ENCODE results near the gene SNUPN. TPM values are rescaled to one million over a fixed set of nuclear protein-coding genes. Genes with fewer than 3 reads are reported as not detected.

The SNUPN gene
- polyA plus RNA-seq, 1 experiment, result 25.4 TPM

GRCh38 chr15:75606711-75607699, 18.5 kb downstream of the SNUPN start:
- TF ChIP-seq CTCF (IDR thresholded peaks at IDR 0.05; ENCODE audit: insufficient read depth, low read depth, low read length), result no peak
- ChIA-PET CTCF (interaction anchor here (1.0 to 1.3 kb wide), 2 partner anchors 9 to 10 kb away, joined by 3 to 6 read pairs; no protein-coding TSS in a partner anchor), POLR2A (no interaction called here)
- peaks cover 27% of the 10 kb centered on the region for H3K36me3 ChIP-seq (ENCODE audit: control insufficient read depth, insufficient read depth, low read length)
- no peak for DNase-seq (ENCODE audit: low read depth)
- no peak overlapping the region for H3K4me3 ChIP-seq (ENCODE audit: low read depth, low read length)
- H3K27me3 ChIP-seq (ENCODE audit: control insufficient read depth, insufficient read depth, low read length), result no peaks in the 10 kb centered on the region

GRCh38 chr15:75606026-75606425, 19.5 kb downstream of the SNUPN start:
- Histone ChIP-seq H3K36me3 (ENCODE audit: control insufficient read depth, insufficient read depth, low read length) (peaks cover 29% of the 10 kb centered on the region), H3K27me3 (ENCODE audit: control insufficient read depth, insufficient read depth, low read length) (no peaks in the 10 kb centered on the region), H3K4me3 (ENCODE audit: low read depth, low read length) (no peak overlapping the region)
- TF ChIP-seq CTCF (IDR thresholded peaks at IDR 0.05; ENCODE audit: insufficient read depth, low read depth, low read length), result no peak
- ChIA-PET CTCF (interaction anchor here (1.0 kb wide), 1 partner anchor 9 kb away, joined by 6 read pairs; no protein-coding TSS in a partner anchor), POLR2A (no interaction called here)
- no peak for DNase-seq (ENCODE audit: low read depth)

GRCh38 chr15:75599401-75599800, 26.1 kb downstream of the SNUPN start:
- H3K27me3 ChIP-seq (ENCODE audit: control insufficient read depth, insufficient read depth, low read length), result no peaks in the 10 kb centered on the region
- POLR2A ChIA-PET, result no interaction called here
- no peak for DNase-seq (ENCODE audit: low read depth)
- TF ChIP-seq CTCF (IDR thresholded peaks at IDR 0.05; ENCODE audit: insufficient read depth, low read depth, low read length), result no peak
- no peak overlapping the region for H3K4me3 ChIP-seq (ENCODE audit: low read depth, low read length)
- CTCF ChIA-PET, result no interaction called here
- peaks cover 21% of the 10 kb centered on the region for H3K36me3 ChIP-seq (ENCODE audit: control insufficient read depth, insufficient read depth, low read length)

- DNase-seq (ENCODE audit: low read depth), result no peak
- H3K36me3 ChIP-seq (ENCODE audit: control insufficient read depth, insufficient read depth, low read length), result peaks cover 23% of the 10 kb centered on the region
- no peak overlapping the region for H3K4me3 ChIP-seq (ENCODE audit: low read depth, low read length)
- ChIA-PET CTCF (interaction anchor here (0.6 to 1.9 kb wide), 5 partner anchors 9 to 87 kb away, joined by 3 to 4 read pairs (median 3); no protein-coding TSS in a partner anchor), POLR2A (no interaction called here)
- TF ChIP-seq CTCF (IDR thresholded peaks at IDR 0.05; ENCODE audit: insufficient read depth, low read depth, low read length), result no peak
- H3K27me3 ChIP-seq (ENCODE audit: control insufficient read depth, insufficient read depth, low read length), result no peaks in the 10 kb centered on the region
Observed at GRCh38 chr15:75598361-75598760, 27.2 kb downstream of the SNUPN start.

- POLR2A ChIA-PET, result no interaction called here
- CTCF ChIA-PET, result interaction anchor here (0.7 to 1.9 kb wide), 6 partner anchors 9 to 89 kb away, joined by 3 to 4 read pairs (median 3); no protein-coding TSS in a partner anchor
- Histone ChIP-seq H3K36me3 (ENCODE audit: control insufficient read depth, insufficient read depth, low read length) (peaks cover 22% of the 10 kb centered on the region), H3K27me3 (ENCODE audit: control insufficient read depth, insufficient read depth, low read length) (no peaks in the 10 kb centered on the region), H3K4me3 (ENCODE audit: low read depth, low read length) (no peak overlapping the region)
- no peak for DNase-seq (ENCODE audit: low read depth)
- peak; percentile 38 for TF ChIP-seq CTCF (IDR thresholded peaks at IDR 0.05; ENCODE audit: insufficient read depth, low read depth, low read length)
Observed at GRCh38 chr15:75597667-75598341, 27.7 kb downstream of the SNUPN start.

Data from BJ (cell line).